HepG2 (cell line): ENCODE data around the gene PTGIS. TPM values are rescaled to one million over a fixed set of nuclear protein-coding genes. Genes with fewer than 3 reads are reported as not detected.

Source experiments
- EHMT2 ChIP-seq: fragments of 200-600 bp; sonication (generic); IDR thresholded peaks from 2 replicates; pipeline ENCODE4 v1.7.0; 2017; ENCODE audit warnings: antibody characterized with exemption, low read depth, low read length, borderline replicate concordance
- NPAS2 ChIP-seq: sonication (generic); formaldehyde crosslinking; IDR thresholded peaks from 2 replicates; pipeline ENCODE4 v1.8.0; 2022; ENCODE audit warnings: mild to moderate bottlenecking, missing genetic modification reagents, borderline replicate concordance
- PAXIP1 ChIP-seq: sonication (generic); formaldehyde crosslinking; conservative IDR thresholded peaks from 2 replicates; pipeline ENCODE4 v1.4.0; 2020; ENCODE audit warnings: mild to moderate bottlenecking, missing genetic modification reagents, moderate library complexity
- PHF20 ChIP-seq: sonication (generic); formaldehyde crosslinking; IDR thresholded peaks from 2 replicates; pipeline ENCODE4 v1.5.0; 2020; ENCODE audit warnings: mild to moderate bottlenecking, missing genetic modification reagents
- RARG ChIP-seq: sonication (generic); formaldehyde crosslinking; IDR thresholded peaks from 2 replicates; pipeline ENCODE4 v1.4.0; 2020; ENCODE audit warnings: low read depth, mild to moderate bottlenecking, missing genetic modification reagents
- SCMH1 ChIP-seq: sonication (generic); formaldehyde crosslinking; IDR thresholded peaks from 2 replicates; pipeline ENCODE4 v1.9.0; 2021; ENCODE audit warnings: missing genetic modification reagents, mild to moderate bottlenecking, borderline replicate concordance
- ZBTB37 ChIP-seq: sonication (generic); formaldehyde crosslinking; IDR thresholded peaks from 2 replicates; pipeline ENCODE4 v1.4.0; 2020; ENCODE audit warnings: mild to moderate bottlenecking, missing genetic modification reagents
- ZBTB44 ChIP-seq: sonication (generic); formaldehyde crosslinking; IDR thresholded peaks from 2 replicates; pipeline ENCODE4 v1.4.0; 2020; ENCODE audit warnings: missing genetic modification reagents
- ZC3H4 ChIP-seq: sonication (generic); formaldehyde crosslinking; IDR thresholded peaks from 2 replicates; pipeline ENCODE4 v1.4.0; 2020; ENCODE audit warnings: missing genetic modification reagents, borderline replicate concordance
- ZKSCAN8 ChIP-seq: IDR thresholded peaks from 2 replicates; pipeline ENCODE4 v1.6.1; 2016; ENCODE audit warnings: borderline replicate concordance, missing genetic modification reagents, missing compliant biosample characterization
- ZNF230 ChIP-seq: sonication (generic); formaldehyde crosslinking; IDR thresholded peaks from 2 replicates; pipeline ENCODE4 v1.4.0; 2020; ENCODE audit warnings: mild to moderate bottlenecking, missing genetic modification reagents
- ZNF30 ChIP-seq: sonication (generic); formaldehyde crosslinking; IDR thresholded peaks from 2 replicates; pipeline ENCODE4 v1.5.0; 2020; ENCODE audit warnings: mild to moderate bottlenecking, missing genetic modification reagents
- ZNF574 ChIP-seq: sonication (generic); formaldehyde crosslinking; IDR thresholded peaks from 2 replicates; pipeline ENCODE4 v1.4.0; 2020; ENCODE audit warnings: missing genetic modification reagents
- ZNF710 ChIP-seq: sonication (generic); formaldehyde crosslinking; IDR thresholded peaks from 2 replicates; pipeline ENCODE4 v1.5.0; 2020; ENCODE audit warnings: mild to moderate bottlenecking, missing genetic modification reagents, borderline replicate concordance
- ZNF788 ChIP-seq: sonication (generic); formaldehyde crosslinking; IDR thresholded peaks from 2 replicates; pipeline ENCODE4 v1.5.0; 2020; ENCODE audit warnings: mild to moderate bottlenecking, missing genetic modification reagents, borderline replicate concordance
- polyA plus RNA-seq, 8 experiments: library from polyadenylated mRNA; depleted of rRNA in 3 of 8; stranded (reverse) in 7 of 8; unstranded in 1 of 8; fragments of >200 nt; fragmentation: Illumina TruSeq in 4 of 8; extraction: Trizol in 4 of 8; gene quantifications; 2 replicates each; pipeline versions ENCODE4 v1.2.1 to v1.2.3, GENCODE V29; 2011 to 2016; ENCODE audit warnings: low read depth in 4 of 8, missing spikeins in 1 of 8, mixed read lengths in 1 of 8; ENCODE audit not compliant: insufficient read depth in 1 of 8
- total RNA-seq, 5 experiments: library from RNA; depleted of rRNA; stranded (reverse); fragments of >200 nt; fragmentation: Illumina TruSeq; extraction: Trizol; gene quantifications; 2 replicates each; pipeline ENCODE4 v1.2.3, GENCODE V29; 2016; ENCODE audit warnings: low read depth in 1 of 5

PTGIS gene
- total and polyA plus RNA-seq, 2 of the 13 experiments (the other 11 are each of a cell fraction or from before 2014, with no cell fraction given) = not detected

- TF ChIP-seq NPAS2 = no peak
- TF ChIP-seq RARG (CRISPR knock-in tag) = peak; percentile 41; the same call in 1 of the 2 replicates
- TF ChIP-seq ZKSCAN8 (CRISPR knock-in tag) = no peak
- TF ChIP-seq PAXIP1 (CRISPR knock-in tag) = no peak
- no peak for TF ChIP-seq ZNF30 (CRISPR knock-in tag)
- TF ChIP-seq ZNF788 (CRISPR knock-in tag) = no peak
- 0 out of 2 replicates have a peak, but pooled peaks have one; percentile 24 for TF ChIP-seq ZNF230 (CRISPR knock-in tag)
- 0 out of 2 replicates have a peak, but pooled peaks have one; percentile 41 for TF ChIP-seq ZNF574 (CRISPR knock-in tag)
- no peak; the same call in 1 of the 2 replicates for TF ChIP-seq ZBTB44 (CRISPR knock-in tag)
- TF ChIP-seq EHMT2 = 0 out of 2 replicates have a peak, but pooled peaks have one; percentile 6
- TF ChIP-seq ZC3H4 = peak; percentile 49; the same call in 1 of the 2 replicates
- no peak; the same call in none of the 2 replicates for TF ChIP-seq ZBTB37 (CRISPR knock-in tag)
- no peak for TF ChIP-seq SCMH1 (CRISPR knock-in tag)
- TF ChIP-seq PHF20 (CRISPR knock-in tag) = peak; percentile 46; the same call in 1 of the 2 replicates
- TF ChIP-seq ZNF710 (CRISPR knock-in tag) = no peak
Measured at GRCh38 chr20:49584418-49585382, 16.8 kb upstream of the PTGIS start (continued).
